Endodermal cell (in vitro differentiated cells): ENCODE measurements around the gene ADAM23. TPM values are rescaled to one million over a fixed set of nuclear protein-coding genes. Genes with fewer than 3 reads are reported as not detected.

ENCODE experiments used
- DNase-seq: peaks from one replicate; pipeline ENCODE4 v3.0.0-alpha.2; 2017
- H3K27ac ChIP-seq: 2 replicates; pipeline ENCODE4 v1.5.1; 2013; ENCODE audit warnings: mild to moderate bottlenecking, low read depth, low read length, moderate library complexity
- H3K27me3 ChIP-seq: 2 replicates; pipeline ENCODE4 v1.6.1; 2013; ENCODE audit warnings: mild to moderate bottlenecking, low read length, moderate library complexity; ENCODE audit not compliant: insufficient read depth, control insufficient read depth, poor library complexity, severe bottlenecking
- H3K36me3 ChIP-seq: 2 replicates; pipeline ENCODE4 v1.7.0; 2013; ENCODE audit warnings: mild to moderate bottlenecking, low read length, moderate library complexity; ENCODE audit not compliant: control insufficient read depth, insufficient read depth
- H3K4me1 ChIP-seq: one replicate; pipeline ENCODE4 v1.7.0; 2013; ENCODE audit warnings: low read length; ENCODE audit not compliant: control insufficient read depth, insufficient read depth
- H3K4me3 ChIP-seq: 2 replicates; pipeline ENCODE4 v1.5.1; 2013; ENCODE audit warnings: mild to moderate bottlenecking, low read length, moderate library complexity
- H3K9ac ChIP-seq: 2 replicates; pipeline ENCODE4 v1.6.1; 2013; ENCODE audit warnings: mild to moderate bottlenecking, low read length, moderate library complexity; ENCODE audit not compliant: poor library complexity, severe bottlenecking; ENCODE audit errors: extremely low read depth
- H3K9me3 ChIP-seq: 2 replicates; pipeline ENCODE4 v1.6.1; 2013; ENCODE audit warnings: mild to moderate bottlenecking, low read length, moderate library complexity; ENCODE audit not compliant: control insufficient read depth
- H3K27ac Mint-ChIP-seq: 2 replicates; pipeline ENCODE4 v1.8.0; 2020; ENCODE audit warnings: mixed read lengths
- H3K27me3 Mint-ChIP-seq: 2 replicates; pipeline ENCODE4 v1.8.0; 2021; ENCODE audit warnings: mild to moderate bottlenecking, mixed read lengths; ENCODE audit not compliant: insufficient read depth
- H3K36me3 Mint-ChIP-seq: 2 replicates; pipeline ENCODE4 v1.8.0; 2020; ENCODE audit warnings: low read depth, mixed read lengths
- H3K4me1 Mint-ChIP-seq: 2 replicates; pipeline ENCODE4 v1.8.0; 2020; ENCODE audit warnings: mixed read lengths
- H3K4me3 Mint-ChIP-seq: 2 replicates; pipeline ENCODE4 v1.8.0; 2020; ENCODE audit warnings: mild to moderate bottlenecking, moderate library complexity, mixed read lengths
- H3K9me3 Mint-ChIP-seq: 2 replicates; pipeline ENCODE4 v1.8.0; 2020; ENCODE audit warnings: mild to moderate bottlenecking, mixed read lengths
- CTCF ChIP-seq: fragments of 200-600 bp; sonication (generic); conservative IDR thresholded peaks from 2 replicates; pipeline ENCODE4 v1.5.0; 2021; ENCODE audit warnings: antibody characterized with exemption, mild to moderate bottlenecking
- whole genome bisulfite sequencing, 2 experiments: methylation state at CpG; one replicate each; pipeline versions ENCODE4 v1.1.5 to v1.1.7; 2013; ENCODE audit warnings: missing lambda C conversion rate in 2 of 2, mixed read lengths in 1 of 2; ENCODE audit not compliant: insufficient coverage in 1 of 2, insufficient read length in 1 of 2; 5-methylcytosine and 5-hydroxymethylcytosine counted together
- total RNA-seq, 2 donors: library from RNA; stranded (reverse); fragmentation: NEBNext Ultra II Directional in 1 of 2; extraction: Animal tissue kit (Norgen Biotek cat#: 25700) in 1 of 2; gene quantifications; 2 replicates in 1 of 2; 3 replicates in 1 of 2; pipeline ENCODE4 v1.2.1, GENCODE V29; 2021

The ADAM23 gene
- total RNA-seq, 2 donors from 2014 or later = 25.4 to 34.2 TPM

- WGBS, 2 experiments = 88 to 92% methylated on average over 2 to 3 of the region's 3 CpGs
- TF ChIP-seq CTCF = no peak
- Histone ChIP-seq H3K9ac (no peak overlapping the region), H3K4me1 (no peaks in the 10 kb centered on the region), H3K36me3 (no peaks in the 10 kb centered on the region), H3K27me3 (no peaks in the 10 kb centered on the region), H3K27ac (no peak overlapping the region), H3K4me3 (no peak overlapping the region), H3K9me3 (no peaks in the 10 kb centered on the region)
- H3K27ac Mint-ChIP-seq = no peak overlapping the region
- H3K36me3 Mint-ChIP-seq = peaks cover 11% of the 10 kb centered on the region
- DNase-seq = no peak
- peaks cover 8% of the 10 kb centered on the region for H3K9me3 Mint-ChIP-seq
- H3K27me3 Mint-ChIP-seq = no peaks in the 10 kb centered on the region
- peaks cover 8% of the 10 kb centered on the region for H3K4me1 Mint-ChIP-seq
- H3K4me3 Mint-ChIP-seq = no peak overlapping the region
Observed at GRCh38 chr2:206478340-206478739, 35.0 kb downstream of the ADAM23 start.

- 70 to 89% methylated on average over 1 to 2 of the region's 2 CpGs for WGBS, 2 experiments
- no peaks in the 10 kb centered on the region for H3K4me1 ChIP-seq
- H3K36me3 ChIP-seq = no peaks in the 10 kb centered on the region
- no peak overlapping the region for H3K9ac ChIP-seq
- Mint-ChIP-seq H3K27me3 (no peaks in the 10 kb centered on the region), H3K4me3 (no peak overlapping the region), H3K36me3 (peaks cover 19% of the 10 kb centered on the region), H3K9me3 (peaks cover 17% of the 10 kb centered on the region), H3K4me1 (peaks cover 8% of the 10 kb centered on the region), H3K27ac (no peak overlapping the region)
- no peaks in the 10 kb centered on the region for H3K27me3 ChIP-seq
- H3K27ac ChIP-seq = no peak overlapping the region
- H3K9me3 ChIP-seq = peaks cover 14% of the 10 kb centered on the region
- no peak for TF ChIP-seq CTCF
- peak; percentile 81 for DNase-seq
- no peak overlapping the region for H3K4me3 ChIP-seq
Observed at GRCh38 chr2:206480161-206480560, 36.8 kb downstream of the ADAM23 start.

GRCh38 chr2:206480620-206481019, 37.3 kb downstream of the ADAM23 start:
- Mint-ChIP-seq H3K27ac (no peak overlapping the region), H3K4me1 (peaks cover 8% of the 10 kb centered on the region), H3K9me3 (peaks cover 17% of the 10 kb centered on the region), H3K27me3 (no peaks in the 10 kb centered on the region), H3K36me3 (peaks cover 22% of the 10 kb centered on the region), H3K4me3 (no peak overlapping the region)
- Histone ChIP-seq H3K27ac (no peak overlapping the region), H3K36me3 (no peaks in the 10 kb centered on the region), H3K27me3 (no peaks in the 10 kb centered on the region), H3K9me3 (peaks cover 14% of the 10 kb centered on the region), H3K4me1 (no peaks in the 10 kb centered on the region), H3K9ac (no peak overlapping the region), H3K4me3 (no peak overlapping the region)
- no peak for DNase-seq
- TF ChIP-seq CTCF = no peak
- WGBS, 2 experiments = 91 to 100% methylated on average over 2 to 4 of the region's 4 CpGs
